Upper lobe of right lung (tissue), 1 donor: ENCODE measurements around the gene CFHR5. TPM values are rescaled to one million over a fixed set of nuclear protein-coding genes. Genes with fewer than 3 reads are reported as not detected.

Experiments used
- ATAC-seq: fragments of 200-7000 bp; cut with Tn5 transposase; one replicate; pipeline ENCODE4 v1.9.1; 2020; ENCODE audit warnings: mild to moderate bottlenecking, moderate library complexity
- DNase-seq: peaks from one replicate; pipeline ENCODE4 v3.0.0-alpha.2; 2020
- H3K27ac ChIP-seq: fragments of 200-600 bp; one replicate; pipeline ENCODE4 v1.8.0; 2022
- H3K27me3 ChIP-seq: fragments of 200-600 bp; one replicate; pipeline ENCODE4 v1.8.0; 2022; ENCODE audit warnings: mild to moderate bottlenecking
- H3K36me3 ChIP-seq: fragments of 200-600 bp; one replicate; pipeline ENCODE4 v1.8.0; 2022
- H3K4me1 ChIP-seq: fragments of 200-600 bp; one replicate; pipeline ENCODE4 v1.8.0; 2022
- H3K4me3 ChIP-seq: fragments of 200-600 bp; one replicate; pipeline ENCODE4 v1.8.0; 2022; ENCODE audit warnings: mild to moderate bottlenecking
- H3K9me3 ChIP-seq: fragments of 200-600 bp; one replicate; pipeline ENCODE4 v1.8.0; 2022
- intact Hi-C: fragments of 100-400 bp; cut with DNase I; formaldehyde crosslinking; loops from one replicate; pipeline ENCODE4 v1.11.0; 2022
- total RNA-seq: library from RNA; stranded (reverse); fragmentation: NEBNext Ultra II Directional; extraction: Animal tissue kit (Norgen Biotek cat#: 25700); gene quantifications from one replicate; pipeline ENCODE4 v1.2.1, GENCODE V29; 2021
- TF ChIP-seq, protein P1 (sequence below): fragments of 200-600 bp; IDR thresholded peaks from one replicate; pipeline ENCODE4 v1.8.0; 2022; ENCODE audit warnings: antibody characterized with exemption
- donor health status: DM: no; HTN: yes; CAD: no; lungs with severe emphysema.

Gene CFHR5
- total RNA-seq, 1 donor from 2014 or later = not detected

- H3K4me1 ChIP-seq = no peaks in the 10 kb centered on the region
- no peak overlapping the region for H3K4me3 ChIP-seq
- DNase-seq = no peak
- H3K9me3 ChIP-seq = peaks cover 4% of the 10 kb centered on the region
- no peak overlapping the region for H3K27ac ChIP-seq
- no peak for ATAC-seq
- intact Hi-C loops = no loop called here
- TF ChIP-seq, protein P1, sequence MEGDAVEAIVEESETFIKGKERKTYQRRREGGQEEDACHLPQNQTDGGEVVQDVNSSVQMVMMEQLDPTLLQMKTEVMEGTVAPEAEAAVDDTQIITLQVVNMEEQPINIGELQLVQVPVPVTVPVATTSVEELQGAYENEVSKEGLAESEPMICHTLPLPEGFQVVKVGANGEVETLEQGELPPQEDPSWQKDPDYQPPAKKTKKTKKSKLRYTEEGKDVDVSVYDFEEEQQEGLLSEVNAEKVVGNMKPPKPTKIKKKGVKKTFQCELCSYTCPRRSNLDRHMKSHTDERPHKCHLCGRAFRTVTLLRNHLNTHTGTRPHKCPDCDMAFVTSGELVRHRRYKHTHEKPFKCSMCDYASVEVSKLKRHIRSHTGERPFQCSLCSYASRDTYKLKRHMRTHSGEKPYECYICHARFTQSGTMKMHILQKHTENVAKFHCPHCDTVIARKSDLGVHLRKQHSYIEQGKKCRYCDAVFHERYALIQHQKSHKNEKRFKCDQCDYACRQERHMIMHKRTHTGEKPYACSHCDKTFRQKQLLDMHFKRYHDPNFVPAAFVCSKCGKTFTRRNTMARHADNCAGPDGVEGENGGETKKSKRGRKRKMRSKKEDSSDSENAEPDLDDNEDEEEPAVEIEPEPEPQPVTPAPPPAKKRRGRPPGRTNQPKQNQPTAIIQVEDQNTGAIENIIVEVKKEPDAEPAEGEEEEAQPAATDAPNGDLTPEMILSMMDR = no peak
- H3K27me3 ChIP-seq = no peaks in the 10 kb centered on the region
- no peaks in the 10 kb centered on the region for H3K36me3 ChIP-seq
Observed at GRCh38 chr1:197011614-197012013, 34.3 kb downstream of the CFHR5 start.

DNA sequence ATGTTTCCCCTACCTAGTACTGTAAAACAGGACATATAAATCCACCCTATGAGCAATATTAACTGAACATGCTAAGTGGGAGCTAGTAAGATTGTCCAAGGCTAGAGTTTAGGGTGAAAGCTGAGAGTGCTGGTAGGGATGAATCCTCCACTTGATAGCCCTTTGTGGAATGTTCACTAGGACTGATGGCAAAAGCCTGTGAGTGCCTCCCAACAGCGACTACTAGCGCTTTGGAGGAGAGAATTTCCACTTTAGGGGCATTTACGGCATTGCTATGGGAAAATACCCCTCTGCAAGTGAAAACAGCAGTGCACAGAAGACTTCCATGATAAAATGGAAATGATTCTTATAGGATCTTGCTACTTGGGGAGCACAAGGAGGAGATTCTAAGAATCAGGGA, 35.9 kb downstream of the CFHR5 start:
- no peak for ATAC-seq
- no peaks in the 10 kb centered on the region for H3K4me1 ChIP-seq
- no peaks in the 10 kb centered on the region for H3K27me3 ChIP-seq
- intact Hi-C loops = no loop called here
- no peak for DNase-seq
- H3K4me3 ChIP-seq = no peak overlapping the region
- H3K36me3 ChIP-seq = no peaks in the 10 kb centered on the region
- no peak overlapping the region for H3K27ac ChIP-seq
- TF ChIP-seq, protein P1 = no peak
- H3K9me3 ChIP-seq = peaks cover 4% of the 10 kb centered on the region

GRCh38 chr1:197016751-197017150, 39.4 kb downstream of the CFHR5 start:
- TF ChIP-seq, protein P1 = no peak
- no peaks in the 10 kb centered on the region for H3K36me3 ChIP-seq
- no peak overlapping the region for H3K27ac ChIP-seq
- no peak overlapping the region for H3K4me3 ChIP-seq
- H3K27me3 ChIP-seq = no peaks in the 10 kb centered on the region
- DNase-seq = no peak
- H3K4me1 ChIP-seq = no peaks in the 10 kb centered on the region
- H3K9me3 ChIP-seq = peaks cover under 1% of the 10 kb centered on the region
- ATAC-seq = no peak
- intact Hi-C loops = no loop called here

DNA sequence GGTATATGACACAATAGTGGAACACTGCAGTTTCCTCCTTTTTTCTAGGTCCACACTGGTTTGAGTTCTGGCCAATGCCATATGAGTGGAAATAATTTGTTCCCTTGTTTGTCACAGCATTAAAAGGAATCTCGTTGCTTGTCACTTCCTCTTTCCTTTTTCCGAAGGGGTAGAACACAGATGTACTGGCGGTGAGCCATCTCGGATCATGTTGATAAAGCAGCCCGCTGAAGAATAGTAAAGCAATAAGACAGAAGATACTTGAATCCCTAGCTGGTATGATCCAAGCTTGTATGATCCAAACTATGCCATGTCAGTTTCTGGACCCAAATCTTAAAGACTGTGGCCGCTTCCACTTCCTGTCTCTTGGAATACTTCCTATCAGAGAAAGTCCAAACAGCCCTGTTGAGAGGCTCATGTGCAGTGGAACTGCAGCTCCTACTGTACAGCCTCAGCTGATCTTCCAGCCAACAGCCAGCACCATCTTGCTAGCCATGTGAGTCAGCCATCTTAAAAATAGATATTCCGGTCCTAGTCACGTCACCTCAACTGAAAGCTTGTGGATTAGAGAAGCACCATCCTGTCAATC, 40.3 kb downstream of the CFHR5 start:
- intact Hi-C loops = no loop called here
- Histone ChIP-seq H3K36me3 (no peaks in the 10 kb centered on the region), H3K27ac (no peak overlapping the region), H3K4me1 (no peaks in the 10 kb centered on the region), H3K27me3 (no peaks in the 10 kb centered on the region), H3K4me3 (no peak overlapping the region), H3K9me3 (no peaks in the 10 kb centered on the region)
- DNase-seq (no peak), ATAC-seq (no peak)
- TF ChIP-seq, protein P1 = no peak

GRCh38 chr1:197021716-197022115, 44.4 kb downstream of the CFHR5 start:
- Histone ChIP-seq H3K4me1 (no peaks in the 10 kb centered on the region), H3K36me3 (no peaks in the 10 kb centered on the region), H3K27me3 (no peaks in the 10 kb centered on the region), H3K4me3 (no peak overlapping the region), H3K27ac (no peak overlapping the region), H3K9me3 (no peaks in the 10 kb centered on the region)
- no peak for DNase-seq
- ATAC-seq = no peak
- intact Hi-C loops = no loop called here
- TF ChIP-seq, protein P1 = no peak

DNA sequence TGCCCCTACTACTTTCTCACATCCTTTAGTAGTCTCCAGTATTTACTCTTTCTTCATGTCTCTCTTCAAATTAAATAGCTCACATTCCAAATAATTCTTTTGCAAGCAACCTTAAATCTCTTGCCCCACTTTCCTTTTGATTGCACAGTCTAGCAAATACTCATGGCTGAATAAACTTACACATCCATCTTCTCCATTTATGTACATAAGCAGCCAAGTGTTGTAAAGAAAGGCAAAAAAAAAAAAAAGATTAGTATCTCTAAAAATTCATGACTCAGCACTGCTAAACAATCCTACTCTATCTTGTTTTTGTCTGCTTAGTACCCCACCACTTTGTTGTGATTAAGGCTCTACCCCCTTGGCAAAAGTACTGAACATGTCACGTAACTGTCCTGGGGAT, 47.1 kb downstream of the CFHR5 start:
- TF ChIP-seq, protein P1 = no peak
- H3K36me3 ChIP-seq = no peaks in the 10 kb centered on the region
- H3K27ac ChIP-seq = no peak overlapping the region
- ATAC-seq (no peak), DNase-seq (no peak)
- no peaks in the 10 kb centered on the region for H3K9me3 ChIP-seq
- no peaks in the 10 kb centered on the region for H3K4me1 ChIP-seq
- no peaks in the 10 kb centered on the region for H3K27me3 ChIP-seq
- no peak overlapping the region for H3K4me3 ChIP-seq
- intact Hi-C loops = no loop called here
